OCI-LY7 (cell line): ENCODE results near the gene IL18R1. TPM values are rescaled to one million over a fixed set of nuclear protein-coding genes. Genes with fewer than 3 reads are reported as not detected.
"Not testable (repeated sequence)": the region's sequence is repeated elsewhere in the genome, so short reads cannot be mapped to it uniquely, and the experiment has no call there.

Source experiments
- BruUV-seq: library from RNA; stranded (reverse); fragments of 400-500 nt; replicated peaks from 2 replicates; lab custom pipeline; 2021; lab: Mats Ljungman, UMichigan
- CTCF ChIA-PET: fragments of 300-600 bp; sonication (Branson Sonifier 250); formaldehyde crosslinking; loops from one replicate; lab custom pipeline; 2022; ENCODE audit warnings: antibody characterized with exemption; ENCODE audit not compliant: unreplicated experiment; lab: Charles Lee
- POLR2A ChIA-PET: fragments of 300-600 bp; sonication (Branson Sonifier 250); formaldehyde crosslinking; loops from one replicate; lab custom pipeline; 2022; ENCODE audit warnings: antibody characterized with exemption; lab: Charles Lee
- DNase-seq: peaks from one replicate; pipeline ENCODE4 v3.0.0-alpha.2; 2015; ENCODE audit warnings: low spot score
- H2AFZ ChIP-seq: fragments of 200-600 bp; sonication (generic), shearing (Covaris generic); 2 replicates; pipeline ENCODE4 v1.6.1; 2014; ENCODE audit warnings: mild to moderate bottlenecking, antibody characterized with exemption, low read length, moderate library complexity
- H3K27ac ChIP-seq: fragments of 200-600 bp; sonication (generic); 2 replicates; pipeline ENCODE4 v1.5.1; 2014; ENCODE audit warnings: mixed run types, low read depth, mild to moderate bottlenecking, moderate library complexity, low read length, inconsistent platforms; ENCODE audit not compliant: poor library complexity, severe bottlenecking
- H3K36me3 ChIP-seq: fragments of 200-600 bp; sonication (generic); 2 replicates; pipeline ENCODE4 v1.6.1; 2014; ENCODE audit warnings: mild to moderate bottlenecking, antibody characterized with exemption, low read length, moderate library complexity, mixed read lengths; ENCODE audit not compliant: insufficient read depth
- H3K4me1 ChIP-seq: fragments of 200-600 bp; sonication (generic); 2 replicates; pipeline ENCODE4 v1.5.1; 2014; ENCODE audit warnings: mild to moderate bottlenecking, low read length; ENCODE audit not compliant: insufficient read depth, poor library complexity, severe bottlenecking
- H3K4me2 ChIP-seq: fragments of 200-600 bp; sonication (generic); 2 replicates; pipeline ENCODE4 v1.6.1; 2014; ENCODE audit warnings: mild to moderate bottlenecking, low read length
- H3K4me3 ChIP-seq: fragments of 200-600 bp; sonication (generic); 2 replicates; pipeline ENCODE4 v1.5.1; 2014; ENCODE audit warnings: mild to moderate bottlenecking, low read depth, low read length; ENCODE audit not compliant: poor library complexity, severe bottlenecking
- H3K79me2 ChIP-seq: fragments of 200-600 bp; sonication (generic); 2 replicates; pipeline ENCODE4 v1.6.1; 2016; ENCODE audit warnings: low read depth, mild to moderate bottlenecking, low read length, moderate library complexity, mixed read lengths; ENCODE audit not compliant: insufficient read depth
- H3K9me2 ChIP-seq: fragments of 200-600 bp; sonication (generic); 2 replicates; pipeline ENCODE4 v1.6.1; 2016; ENCODE audit warnings: mild to moderate bottlenecking, low read length, mixed read lengths; ENCODE audit not compliant: insufficient read depth
- H3K9me3 ChIP-seq: fragments of 200-600 bp; sonication (generic); 2 replicates; pipeline ENCODE4 v1.6.1; 2014; ENCODE audit warnings: mild to moderate bottlenecking, mixed run types, low read length, mixed read lengths
- H4K20me1 ChIP-seq: fragments of 200-600 bp; sonication (generic); 2 replicates; pipeline ENCODE4 v1.6.1; 2014; ENCODE audit warnings: mild to moderate bottlenecking, antibody characterized with exemption, low read length, moderate library complexity, mixed read lengths; ENCODE audit not compliant: insufficient read depth
- EZH2phosphoT487 ChIP-seq: fragments of 200-600 bp; sonication (generic); IDR thresholded peaks from 2 replicates; pipeline ENCODE4 v1.6.1; 2018; ENCODE audit warnings: low read depth, borderline replicate concordance, mild to moderate bottlenecking, mixed run types, antibody characterized with exemption, low read length, moderate library complexity, mixed read lengths
- intact Hi-C: fragments of 100-400 bp; cut with micrococcal nuclease; formaldehyde crosslinking; loops from one replicate; pipeline ENCODE4 v1.10.0; 2022; ENCODE audit not compliant: unreplicated experiment
- total RNA-seq, 2 experiments: library from RNA; depleted of rRNA in 1 of 2; stranded (reverse); fragments of >200 nt in 1 of 2; shearing (Covaris generic) in 1 of 2; gene quantifications; 2 replicates each; pipeline ENCODE4 v1.2.3, GENCODE V29; 2014 to 2022
- TF ChIP-seq, protein P1 (sequence below): fragments of 200-600 bp; sonication (generic); conservative IDR thresholded peaks from 2 replicates; pipeline ENCODE4 v1.5.1; 2014; ENCODE audit warnings: mild to moderate bottlenecking, antibody characterized with exemption, low read length, moderate library complexity, mixed read lengths

Gene IL18R1
- total RNA-seq, 2 experiments from 2014 or later, result not detected

DNA sequence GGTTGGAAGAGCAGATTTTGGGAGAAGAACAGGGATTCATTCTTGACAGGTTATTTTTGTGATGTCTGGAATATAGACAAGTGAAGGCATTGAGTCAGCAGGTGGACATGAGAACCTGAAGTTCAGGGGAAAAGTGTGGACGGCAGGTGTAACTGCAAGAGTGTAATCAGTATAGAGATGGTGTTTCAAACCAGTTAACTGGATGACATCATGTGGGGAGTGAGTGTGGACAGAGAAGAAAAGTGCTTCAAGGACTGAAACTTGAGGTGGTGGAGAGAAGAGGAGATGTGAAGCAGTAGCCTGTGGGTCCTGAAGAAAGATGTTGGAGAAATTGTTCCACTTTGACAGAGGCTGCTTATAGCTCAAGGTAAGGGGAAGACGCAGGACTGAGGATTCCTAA, 37.2 kb upstream of the IL18R1 start:
- POLR2A ChIA-PET, result no interaction called here

DNA sequence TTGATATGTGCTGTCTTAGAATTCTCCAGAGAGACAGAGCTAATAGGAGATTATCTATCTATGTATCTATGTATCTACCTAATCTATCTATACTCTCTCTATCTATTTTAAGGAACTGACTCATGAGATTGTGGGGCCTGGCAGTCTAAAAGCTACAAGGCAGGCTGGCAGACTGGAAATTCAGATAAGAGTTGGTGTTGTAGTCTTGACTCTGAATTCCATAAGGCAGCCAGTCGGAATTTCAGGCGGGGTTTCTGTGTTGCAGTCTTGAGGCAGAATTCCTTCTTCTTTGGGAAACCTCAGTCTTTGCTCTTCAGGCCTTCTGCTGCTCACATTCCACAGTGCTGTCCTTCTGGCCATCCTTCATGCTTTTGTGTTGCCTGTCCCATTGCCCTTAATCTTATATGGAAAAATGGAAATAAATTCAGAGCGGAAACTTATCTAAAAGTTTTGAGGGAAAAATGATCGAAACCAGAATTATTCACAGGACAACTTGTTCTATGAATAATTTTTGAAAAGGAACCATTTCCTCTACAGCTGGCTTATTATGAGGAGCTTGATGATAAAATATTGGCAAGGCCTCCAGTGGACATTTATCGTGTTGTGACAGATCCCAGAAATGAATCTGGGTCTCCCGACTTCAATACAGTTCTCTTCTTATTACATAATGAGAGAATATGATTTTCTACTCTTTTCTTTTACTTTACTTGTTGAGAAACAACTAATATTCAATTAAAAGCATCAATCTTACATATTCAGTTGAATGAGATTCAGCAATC, 33.5 kb upstream of the IL18R1 start:
- no peak for TF ChIP-seq EZH2phosphoT487
- no peak for DNase-seq
- BruUV-seq, result no TSS peak

More for the DNA sequence above, 37.2 kb upstream of the IL18R1 start:
- Histone ChIP-seq H3K4me2 (no peak overlapping the region), H3K27ac (no peak overlapping the region), H3K9me2 (no peaks in the 10 kb centered on the region), H3K4me1 (no peaks in the 10 kb centered on the region), H3K9me3 (no peaks in the 10 kb centered on the region), H2AFZ (no peak overlapping the region), H4K20me1 (no peaks in the 10 kb centered on the region), H3K79me2 (no peaks in the 10 kb centered on the region), H3K36me3 (no peaks in the 10 kb centered on the region), H3K4me3 (no peak overlapping the region)
- intact Hi-C loops, result no loop called here
- CTCF ChIA-PET, result no interaction called here
- BruUV-seq, result no TSS peak
- TF ChIP-seq, protein P1, sequence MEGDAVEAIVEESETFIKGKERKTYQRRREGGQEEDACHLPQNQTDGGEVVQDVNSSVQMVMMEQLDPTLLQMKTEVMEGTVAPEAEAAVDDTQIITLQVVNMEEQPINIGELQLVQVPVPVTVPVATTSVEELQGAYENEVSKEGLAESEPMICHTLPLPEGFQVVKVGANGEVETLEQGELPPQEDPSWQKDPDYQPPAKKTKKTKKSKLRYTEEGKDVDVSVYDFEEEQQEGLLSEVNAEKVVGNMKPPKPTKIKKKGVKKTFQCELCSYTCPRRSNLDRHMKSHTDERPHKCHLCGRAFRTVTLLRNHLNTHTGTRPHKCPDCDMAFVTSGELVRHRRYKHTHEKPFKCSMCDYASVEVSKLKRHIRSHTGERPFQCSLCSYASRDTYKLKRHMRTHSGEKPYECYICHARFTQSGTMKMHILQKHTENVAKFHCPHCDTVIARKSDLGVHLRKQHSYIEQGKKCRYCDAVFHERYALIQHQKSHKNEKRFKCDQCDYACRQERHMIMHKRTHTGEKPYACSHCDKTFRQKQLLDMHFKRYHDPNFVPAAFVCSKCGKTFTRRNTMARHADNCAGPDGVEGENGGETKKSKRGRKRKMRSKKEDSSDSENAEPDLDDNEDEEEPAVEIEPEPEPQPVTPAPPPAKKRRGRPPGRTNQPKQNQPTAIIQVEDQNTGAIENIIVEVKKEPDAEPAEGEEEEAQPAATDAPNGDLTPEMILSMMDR, result no peak
- DNase-seq, result no peak

DNA sequence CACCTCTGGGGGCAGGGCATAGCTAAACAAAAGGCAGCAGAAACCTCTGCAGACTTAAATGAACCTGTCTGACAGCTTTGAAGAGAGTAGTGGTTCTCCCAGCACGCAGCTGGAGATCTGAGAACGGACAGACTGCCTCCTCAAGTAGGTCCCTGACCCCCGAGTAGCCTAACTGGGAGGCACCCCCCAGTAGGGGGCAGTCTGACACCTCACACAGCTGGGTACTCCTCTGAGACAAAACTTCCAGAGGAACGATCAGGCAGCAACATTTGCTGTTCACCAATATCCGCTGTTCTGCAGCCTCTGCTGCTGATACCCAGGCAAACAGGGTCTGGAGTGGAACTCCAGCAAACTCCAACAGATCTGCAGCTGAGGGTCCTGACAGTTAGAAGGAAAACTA, 30.7 kb upstream of the IL18R1 start:
- POLR2A ChIA-PET, result not testable (repeated sequence)

More for the DNA sequence above, 33.5 kb upstream of the IL18R1 start:
- no peaks in the 10 kb centered on the region for H3K36me3 ChIP-seq
- H3K9me3 ChIP-seq, result no peaks in the 10 kb centered on the region
- intact Hi-C loops, result no loop called here
- H4K20me1 ChIP-seq, result no peaks in the 10 kb centered on the region
- no peak overlapping the region for H3K4me2 ChIP-seq
- POLR2A ChIA-PET, result no interaction called here
- H3K4me1 ChIP-seq, result no peaks in the 10 kb centered on the region
- H3K9me2 ChIP-seq, result no peaks in the 10 kb centered on the region
- no peak overlapping the region for H3K4me3 ChIP-seq
- CTCF ChIA-PET, result no interaction called here
- H3K27ac ChIP-seq, result no peak overlapping the region
- no peaks in the 10 kb centered on the region for H3K79me2 ChIP-seq
- H2AFZ ChIP-seq, result no peak overlapping the region

More for the DNA sequence above, 30.7 kb upstream of the IL18R1 start:
- H3K9me2 ChIP-seq, H3K4me2 ChIP-seq, H3K27ac ChIP-seq, DNase-seq, intact Hi-C loops, CTCF ChIA-PET, H2AFZ ChIP-seq, H3K36me3 ChIP-seq, H4K20me1 ChIP-seq, BruUV-seq, H3K4me1 ChIP-seq, H3K9me3 ChIP-seq, H3K4me3 ChIP-seq, H3K79me2 ChIP-seq: not testable (repeated sequence)
